HG02798 (cell line): ENCODE results near the gene CDCA5.

Experiments used
- ATAC-seq: cut with Tn5 transposase; IDR thresholded peaks from one replicate; pipeline ENCODE4 v1.9.1; 2021; ENCODE audit warnings: mild to moderate bottlenecking; ENCODE audit not compliant: unreplicated experiment, poor library complexity

The CDCA5 gene

GRCh38 chr11:65083834-65084597 is at the start of gene CDCA5, which contains the start of gene ZFPL1:
Gene CDCA5, minus strand, starts transcription at chr11:65084040. Its CDS starts 62 bp downstream, at chr11:65083978.
Gene ZFPL1, plus strand, starts transcription at chr11:65084222. Its CDS starts 477 bp downstream, at chr11:65084699.
- ATAC-seq = peak; percentile 92

- peak; percentile 24 for ATAC-seq
Observed at GRCh38 chr11:65132988-65133700, 49.3 kb upstream of the CDCA5 start.

- ATAC-seq = peak; percentile 33
Observed at GRCh38 chr11:65132238-65132987, 48.6 kb upstream of the CDCA5 start.

GRCh38 chr11:65131895-65132237 is 48.0 kb upstream of the CDCA5 start:
- ATAC-seq = no peak

GRCh38 chr11:65131417-65131776 is 47.6 kb upstream of the CDCA5 start:
- ATAC-seq = no peak

GRCh38 chr11:65130631-65131416 is 47.0 kb upstream of the CDCA5 start:
- ATAC-seq = no peak

- ATAC-seq = no peak
Observed at GRCh38 chr11:65129649-65130441, 46.0 kb upstream of the CDCA5 start.

GRCh38 chr11:65128182-65129145 is 44.6 kb upstream of the CDCA5 start:
- no peak for ATAC-seq

- ATAC-seq = no peak
Observed at GRCh38 chr11:65127473-65128181, 43.8 kb upstream of the CDCA5 start.

- no peak for ATAC-seq
Observed at GRCh38 chr11:65126624-65127274, 42.9 kb upstream of the CDCA5 start.

- ATAC-seq = no peak
Observed at GRCh38 chr11:65125197-65126056, 41.6 kb upstream of the CDCA5 start.

GRCh38 chr11:65124480-65125196 is 40.8 kb upstream of the CDCA5 start:
- ATAC-seq = no peak

- peak; percentile 77 for ATAC-seq
Observed at GRCh38 chr11:65121865-65122696, 38.2 kb upstream of the CDCA5 start, which contains the start of the genes FAU and MRPL49. Gene FAU, minus strand, starts transcription at chr11:65122134. Its CDS starts 321 bp downstream, at chr11:65121813. Gene MRPL49, plus strand, starts transcription at chr11:65122321. Its CDS starts 26 bp downstream, at chr11:65122347.

GRCh38 chr11:65121447-65121864 is 37.6 kb upstream of the CDCA5 start:
- no peak for ATAC-seq

GRCh38 chr11:65120831-65121230 is 37.0 kb upstream of the CDCA5 start:
- no peak for ATAC-seq
